H1 (cell line): ENCODE data around the gene MDFI. TPM values are rescaled to one million over a fixed set of nuclear protein-coding genes. Genes with fewer than 3 reads are reported as not detected.

Experiments used
- CTCF ChIA-PET: fragments of 300-600 bp; sonication (Branson Sonifier 250); formaldehyde crosslinking; loops from one replicate; lab custom pipeline; 2021; ENCODE audit not compliant: partially characterized antibody; lab: Charles Lee
- POLR2A ChIA-PET: fragments of 300-600 bp; sonication (Branson Sonifier 250); formaldehyde crosslinking; loops from one replicate; lab custom pipeline; 2021; ENCODE audit warnings: inconsistent platforms; ENCODE audit not compliant: partially characterized antibody; lab: Charles Lee
- DNase-seq, 2 experiments: peaks; one replicate each; pipeline versions ENCODE4 v3.0.0 to v3.0.0-alpha.2; 2010 to 2022; ENCODE audit warnings: low spot score in 2 of 2, low read depth in 1 of 2, mixed read lengths in 1 of 2
- FAIRE-seq: peaks from 2 replicates; lab custom pipeline; 2011; peaks lifted over from hg19 to GRCh38; lab: Jason Lieb, UNC
- H2AFZ ChIP-seq: 2 replicates; pipeline ENCODE4 v1.8.1; 2012; ENCODE audit warnings: low read length, inconsistent platforms
- H2AK5ac ChIP-seq: 2 replicates; pipeline ENCODE4 v1.6.1; 2013; ENCODE audit warnings: low read depth, low read length
- H2BK120ac ChIP-seq: replicated peaks from 2 replicates; pipeline ENCODE3; 2013; ENCODE audit warnings: low read depth, low read length, inconsistent platforms
- H2BK12ac ChIP-seq: 2 replicates; pipeline ENCODE4 v1.6.1; 2013; ENCODE audit warnings: low read depth, low read length
- H2BK15ac ChIP-seq: 2 replicates; pipeline ENCODE4 v1.6.1; 2013; ENCODE audit warnings: low read length
- H2BK20ac ChIP-seq: 2 replicates; pipeline ENCODE4 v1.6.1; 2013; ENCODE audit warnings: low read length
- H2BK5ac ChIP-seq: 2 replicates; pipeline ENCODE4 v1.6.1; 2013; ENCODE audit warnings: low read depth, low read length
- H3K14ac ChIP-seq: 2 replicates; pipeline ENCODE4 v1.6.1; 2013; ENCODE audit warnings: inconsistent platforms; ENCODE audit not compliant: insufficient read length
- H3K18ac ChIP-seq: 2 replicates; pipeline ENCODE4 v1.6.1; 2013; ENCODE audit warnings: low read length; ENCODE audit errors: extremely low read depth
- H3K23ac ChIP-seq: 2 replicates; pipeline ENCODE4 v1.6.1; 2013; ENCODE audit warnings: inconsistent platforms; ENCODE audit not compliant: insufficient read length
- H3K23me2 ChIP-seq: 2 replicates; pipeline ENCODE4 v1.6.1; 2013; ENCODE audit warnings: low read depth, low read length
- H3K27ac ChIP-seq: 2 replicates; pipeline ENCODE4 v1.6.1; 2011; ENCODE audit warnings: low read depth, low read length, inconsistent platforms
- H3K27me3 ChIP-seq, 4 experiments: replicated peaks in 1 of 4; 1 replicate in 1 of 4; 2 replicates in 3 of 4; pipeline versions ENCODE4 v1.6.1 to v1.8.1; 2011 to 2013; ENCODE audit warnings: low read length in 3 of 4, mild to moderate bottlenecking in 3 of 4, inconsistent platforms in 2 of 4, mixed read lengths in 2 of 4, moderate library complexity in 1 of 4; ENCODE audit not compliant: control insufficient read depth in 3 of 4, insufficient read depth in 3 of 4; ENCODE audit errors: extremely low read depth in 1 of 4
- H3K36me3 ChIP-seq, 4 experiments: 2 replicates each; pipeline versions ENCODE4 v1.6.1 to v1.8.1; 2011 to 2013; ENCODE audit warnings: mild to moderate bottlenecking in 4 of 4, low read length in 3 of 4, moderate library complexity in 2 of 4, control low read depth in 1 of 4, inconsistent platforms in 1 of 4; ENCODE audit not compliant: insufficient read depth in 4 of 4, control insufficient read depth in 2 of 4
- H3K4ac ChIP-seq: replicated peaks from 2 replicates; pipeline ENCODE3; 2013; ENCODE audit warnings: low read length, low read depth, mixed read lengths, inconsistent platforms; ENCODE audit not compliant: insufficient read length
- H3K4me1 ChIP-seq, 4 experiments: replicated peaks in 1 of 4; 1 replicate in 1 of 4; 2 replicates in 3 of 4; pipeline versions ENCODE4 v1.6.1 to v1.8.1; 2011 to 2013; ENCODE audit warnings: low read length in 3 of 4, inconsistent platforms in 2 of 4, mixed read lengths in 1 of 4; ENCODE audit not compliant: insufficient read depth in 4 of 4, control insufficient read depth in 3 of 4
- H3K4me2 ChIP-seq, 2 experiments: 2 replicates each; pipeline versions ENCODE4 v1.6.1 to v1.8.1; 2011 to 2013; ENCODE audit warnings: low read depth in 2 of 2, low read length in 2 of 2, control low read depth in 1 of 2, inconsistent platforms in 1 of 2, mild to moderate bottlenecking in 1 of 2; ENCODE audit not compliant: insufficient read depth in 1 of 2
- H3K4me3 ChIP-seq, 4 experiments: fragments of 200-600, 300-600 bp in 1 of 4; sonication (generic), shearing (Covaris generic), sonication (Bioruptor Twin) in 1 of 4; 2 replicates each; pipeline versions ENCODE4 v1.5.1 to v1.8.1; 2011 to 2016; ENCODE audit warnings: low read length in 4 of 4, low read depth in 3 of 4, control low read depth in 2 of 4, inconsistent platforms in 2 of 4, mild to moderate bottlenecking in 2 of 4, mixed read lengths in 1 of 4, moderate library complexity in 1 of 4; ENCODE audit not compliant: insufficient read depth in 2 of 4; ENCODE audit errors: extremely low read depth in 1 of 4
- H3K56ac ChIP-seq: replicated peaks from 2 replicates; pipeline ENCODE3; 2013; ENCODE audit warnings: low read depth, mild to moderate bottlenecking, mixed read lengths, low read length, inconsistent platforms; ENCODE audit not compliant: insufficient read length
- H3K79me1 ChIP-seq: 2 replicates; pipeline ENCODE4 v1.6.1; 2013; ENCODE audit warnings: low read depth, low read length, control low read depth
- H3K79me2 ChIP-seq, 2 experiments: 2 replicates each; pipeline versions ENCODE4 v1.6.1 to v1.8.1; 2012 to 2013; ENCODE audit warnings: low read length in 2 of 2, mild to moderate bottlenecking in 2 of 2, inconsistent platforms in 1 of 2; ENCODE audit not compliant: insufficient read depth in 2 of 2, control insufficient read depth in 1 of 2
- H3K9ac ChIP-seq, 4 experiments: replicated peaks in 1 of 4; 1 replicate in 1 of 4; 2 replicates in 3 of 4; pipeline versions ENCODE4 v1.6.1 to v1.8.1; 2011 to 2013; ENCODE audit warnings: low read depth in 3 of 4, low read length in 3 of 4, control low read depth in 2 of 4, mild to moderate bottlenecking in 2 of 4, moderate library complexity in 2 of 4, inconsistent platforms in 1 of 4; ENCODE audit errors: extremely low read depth in 1 of 4
- H3K9me3 ChIP-seq, 2 experiments: 2 replicates each; pipeline versions ENCODE4 v1.6.1 to v1.8.1; 2012 to 2013; ENCODE audit warnings: mild to moderate bottlenecking in 2 of 2, moderate library complexity in 2 of 2, control low read depth in 1 of 2, inconsistent platforms in 1 of 2, low read depth in 1 of 2, low read length in 1 of 2, mixed read lengths in 1 of 2; ENCODE audit not compliant: insufficient read depth in 2 of 2
- H4K20me1 ChIP-seq, 2 experiments: replicated peaks in 1 of 2; 2 replicates each; pipeline versions ENCODE3 to v1.8.1; 2011 to 2013; ENCODE audit warnings: inconsistent platforms in 2 of 2, low read length in 2 of 2, mild to moderate bottlenecking in 1 of 2; ENCODE audit not compliant: insufficient read depth in 2 of 2, control insufficient read depth in 1 of 2
- H4K5ac ChIP-seq: 2 replicates; pipeline ENCODE4 v1.6.1; 2013; ENCODE audit warnings: low read length, low read depth, mixed read lengths, inconsistent platforms; ENCODE audit not compliant: insufficient read length
- H4K8ac ChIP-seq: 2 replicates; pipeline ENCODE4 v1.8.0; 2013; ENCODE audit warnings: mild to moderate bottlenecking, moderate library complexity, low read length, inconsistent platforms; ENCODE audit not compliant: insufficient read depth; ENCODE audit errors: extremely low read depth
- H4K91ac ChIP-seq: replicated peaks from 2 replicates; pipeline ENCODE3; 2013; ENCODE audit warnings: low read length, mixed read lengths, inconsistent platforms; ENCODE audit not compliant: insufficient read length
- BRCA1 ChIP-seq: IDR thresholded peaks from 2 replicates; pipeline ENCODE4 v1.6.1; 2012; ENCODE audit warnings: low read depth, low read length, improper control_type of control experiment
- EGR1 ChIP-seq: IDR thresholded peaks from 2 replicates; pipeline ENCODE4 v1.6.1; 2011; ENCODE audit warnings: low read depth, low read length, borderline replicate concordance
- GTF2F1 ChIP-seq: IDR thresholded peaks from 2 replicates; pipeline ENCODE4 v1.6.1; 2012; ENCODE audit warnings: low read depth, low read length, improper control_type of control experiment, borderline replicate concordance
- MAX ChIP-seq: IDR thresholded peaks from 2 replicates; pipeline ENCODE4 v1.6.1; 2012; ENCODE audit warnings: inconsistent platforms
- NRF1 ChIP-seq: IDR thresholded peaks from 2 replicates; pipeline ENCODE4 v1.6.1; 2011; ENCODE audit warnings: mild to moderate bottlenecking, low read depth, low read length, improper control_type of control experiment
- SP2 ChIP-seq: IDR thresholded peaks from 2 replicates; pipeline ENCODE4 v1.6.1; 2012; ENCODE audit warnings: mild to moderate bottlenecking, low read length, inconsistent platforms
- TCF12 ChIP-seq: IDR thresholded peaks from 2 replicates; pipeline ENCODE4 v1.6.1; 2011; ENCODE audit warnings: low read depth, mild to moderate bottlenecking, low read length
- YY1 ChIP-seq: IDR thresholded peaks from 2 replicates; pipeline ENCODE4 v1.6.1; 2011; ENCODE audit warnings: low read depth, mild to moderate bottlenecking, low read length
- WGBS, 2 experiments: shearing (Covaris generic) in 1 of 2; methylation state at CpG; one replicate each; pipeline versions ENCODE4 v1.1.6 to v1.1.7; 2013 to 2015; ENCODE audit warnings: low lambda C conversion rate in 2 of 2, mixed read lengths in 2 of 2, inconsistent platforms in 1 of 2, low coverage in 1 of 2, missing lambda C conversion rate in 1 of 2; ENCODE audit not compliant: insufficient replicate concordance in 2 of 2, insufficient coverage in 1 of 2, insufficient read length in 1 of 2; ENCODE audit errors: extremely low coverage in 1 of 2, missing lambda C conversion rate in 1 of 2; 5-methylcytosine and 5-hydroxymethylcytosine counted together
- polyA plus RNA-seq, 7 experiments: library from polyadenylated mRNA; depleted of rRNA in 3 of 7; stranded (reverse) in 5 of 7; unstranded in 2 of 7; fragments of >200 nt in 5 of 7; fragments of 200-250 nt in 2 of 7; gene quantifications; 1 replicate in 5 of 7; 2 replicates in 1 of 7; 4 replicates in 1 of 7; pipeline versions ENCODE4 v1.2.1 to v1.2.3, GENCODE V29; 2011 to 2013; ENCODE audit warnings: missing spikeins in 2 of 7, mixed read lengths in 2 of 7
- total RNA-seq: library from RNA; stranded (reverse); fragmentation: NEBNext Ultra II Directional; extraction: Animal tissue kit (Norgen Biotek cat#: 25700); gene quantifications from 2 replicates; pipeline ENCODE4 v1.2.1, GENCODE V29; 2021

MDFI gene
- total and polyA plus RNA-seq, 2 of the 8 experiments (the other 6 are each of a cell fraction or from before 2014, with no cell fraction given), result 41.0 to 65.6 TPM

- Histone ChIP-seq H3K56ac (no peak overlapping the region), H3K18ac (no peak overlapping the region; the same call in 1 of the 2 replicates), H3K4me3 (no peak overlapping the region), H2AK5ac (no peak overlapping the region), H2BK20ac (no peak overlapping the region), H3K27me3 (no peaks in the 10 kb centered on the region), H3K4me2 (no peak overlapping the region), H2AFZ (no peak overlapping the region), H3K23me2 (no peaks in the 10 kb centered on the region), H3K14ac (no peak overlapping the region), H2BK15ac (no peak overlapping the region), H3K79me1 (no peaks in the 10 kb centered on the region), H2BK120ac (no peak overlapping the region), H4K8ac (no peak overlapping the region), H3K9me3 (no peaks in the 10 kb centered on the region), H3K36me3 (no peaks in the 10 kb centered on the region), H3K4me1 (peaks cover 0 to 32% (median 17%) of the 10 kb centered on the region in 4 experiments; a peak in 6 of 7 replicates), H4K5ac (no peak overlapping the region), H3K9ac (no peak overlapping the region), H3K4ac (no peak overlapping the region), H4K91ac (no peak overlapping the region), H2BK12ac (no peak overlapping the region; the same call in 1 of the 2 replicates), H3K23ac (no peak overlapping the region), H2BK5ac (no peak overlapping the region), H4K20me1 (peaks cover 0 to 2% of the 10 kb centered on the region in 2 experiments), H3K79me2 (no peaks in the 10 kb centered on the region), H3K27ac (no peak overlapping the region)
- ChIA-PET CTCF (interaction anchor here (0.7 to 27.7 kb wide), 10 partner anchors 12 to 228 kb away, joined by 3 to 361 read pairs (median 12); no protein-coding TSS in a partner anchor), POLR2A (interaction anchor here (1.3 kb wide), 1 partner anchor 11 kb away, joined by 4 read pairs; no protein-coding TSS in a partner anchor)
- 92% methylated on average over 7 of the region's 8 CpGs; no CpG with 5 or more reads in 1 of the 2 experiments for WGBS, 2 experiments
- DNase-seq, result no peak
- FAIRE-seq, result no peak
- TF ChIP-seq BRCA1 (no peak), EGR1 (no peak), NRF1 (no peak), SP2 (no peak), MAX (no peak), YY1 (no peak), GTF2F1 (no peak), TCF12 (no peak)
Measured at GRCh38 chr6:41598670-41599014, 39.6 kb upstream of the MDFI start.
